HG02623 (cell line): Measurements from ENCODE around the gene PYROXD2.
"Not testable (repeated sequence)": the region's sequence is repeated elsewhere in the genome, so short reads cannot be mapped to it uniquely, and the experiment has no call there.

ENCODE experiments used
- ATAC-seq: cut with Tn5 transposase; IDR thresholded peaks from one replicate; pipeline ENCODE4 v1.9.1; 2021; ENCODE audit warnings: moderate library complexity; ENCODE audit not compliant: unreplicated experiment

Gene PYROXD2

GRCh38 chr10:98370831-98371820, 43.9 kb downstream of the PYROXD2 start:
- ATAC-seq, result no peak

GRCh38 chr10:98369801-98370200, 45.2 kb downstream of the PYROXD2 start:
- no peak for ATAC-seq

DNA sequence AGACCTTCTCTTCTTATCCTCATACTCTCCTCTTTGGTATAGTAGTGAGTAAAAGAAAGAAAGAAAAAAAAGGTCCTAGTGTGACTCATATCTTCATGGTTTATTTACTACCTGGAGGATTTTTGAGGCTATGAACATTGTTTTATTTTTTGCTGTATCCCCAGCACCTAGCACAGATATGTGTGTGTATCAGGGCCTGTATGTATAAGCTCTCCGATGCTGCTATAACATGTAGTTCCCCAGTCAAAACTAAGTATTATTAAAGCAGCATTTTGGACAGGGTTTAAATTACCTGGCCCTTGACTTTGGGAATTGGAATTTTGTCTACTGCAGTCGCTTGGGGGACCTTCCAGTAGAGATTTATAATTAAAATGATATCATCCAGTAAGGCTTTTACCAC, 46.3 kb downstream of the PYROXD2 start:
- no peak for ATAC-seq

- ATAC-seq, result no peak
Observed at GRCh38 chr10:98367604-98368451, 47.2 kb downstream of the PYROXD2 start.

DNA sequence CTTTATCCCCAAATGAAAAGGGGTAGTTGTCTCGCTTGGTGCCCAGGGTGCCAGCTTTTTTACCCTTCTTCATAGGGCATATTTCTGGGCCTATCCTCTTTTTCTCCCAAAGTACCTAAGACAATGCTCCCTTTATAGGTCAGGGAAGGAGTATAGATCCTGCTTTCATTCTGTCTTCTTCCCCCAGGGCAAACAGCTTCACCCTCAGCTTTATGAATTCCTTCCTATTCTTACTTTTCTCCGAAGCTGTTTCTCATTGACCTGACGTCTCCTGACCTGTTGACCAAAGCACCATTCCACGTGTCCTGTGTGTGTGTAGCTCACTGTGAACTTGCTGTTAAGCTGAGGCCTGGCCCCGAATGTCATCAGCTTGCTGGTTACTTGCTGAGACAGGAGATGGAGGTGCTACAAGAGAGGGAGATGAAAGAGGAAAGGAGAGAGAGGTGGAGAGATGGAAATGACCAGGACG, 48.9 kb downstream of the PYROXD2 start:
- ATAC-seq, result no peak

DNA sequence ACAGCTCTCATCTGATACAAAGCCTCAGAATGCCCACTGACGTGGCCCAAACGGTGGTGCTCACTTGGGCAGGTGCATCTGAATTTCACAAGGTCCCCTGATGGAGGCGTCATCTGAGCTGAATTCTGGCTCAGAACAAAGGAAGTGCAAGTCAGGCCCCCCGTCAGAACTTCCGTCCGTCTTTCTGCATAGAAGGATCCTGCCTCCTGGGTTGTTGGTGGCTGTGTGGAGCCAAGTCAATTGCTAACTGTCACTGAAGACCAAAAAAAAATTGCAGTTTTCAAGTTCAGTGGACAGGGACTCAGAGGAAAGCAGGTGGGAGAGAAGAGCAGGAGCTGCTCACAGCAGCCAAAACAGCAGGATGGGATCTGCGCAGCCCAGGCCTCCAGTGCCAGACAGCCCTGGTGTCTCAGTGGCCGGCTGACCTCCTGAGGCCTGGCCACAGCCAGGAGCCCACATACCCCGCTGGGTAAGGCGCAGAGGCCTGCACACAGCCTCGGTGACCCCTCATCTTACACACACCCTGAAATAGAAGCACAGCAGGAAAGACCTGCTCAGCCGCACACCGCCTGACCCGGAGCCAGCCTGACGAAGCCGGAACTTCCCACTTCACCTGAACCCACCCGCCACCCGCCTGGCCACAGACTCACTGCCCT, 49.4 kb downstream of the PYROXD2 start:
- ATAC-seq, result no peak

GRCh38 chr10:98364432-98365102, 50.4 kb downstream of the PYROXD2 start:
- ATAC-seq, result no peak

DNA sequence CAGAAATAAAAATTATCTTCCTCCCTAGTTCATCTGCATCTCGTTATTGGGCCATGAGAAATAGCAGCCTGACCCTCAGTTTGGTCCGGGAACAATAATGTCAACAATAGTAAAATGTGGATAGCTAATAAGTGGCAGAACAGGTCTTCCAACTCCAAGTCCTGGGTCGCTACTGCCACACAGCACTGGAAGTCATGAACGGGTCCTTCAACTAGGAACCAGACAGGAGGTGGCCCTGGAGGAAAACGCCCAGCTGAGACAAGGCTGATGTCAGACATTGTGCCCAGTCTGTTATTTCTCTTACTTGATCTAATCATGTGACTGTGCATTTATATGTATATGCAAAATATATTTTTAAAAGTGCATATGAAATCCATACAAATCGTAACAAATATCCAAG, 51.8 kb downstream of the PYROXD2 start:
- ATAC-seq, result no peak

DNA sequence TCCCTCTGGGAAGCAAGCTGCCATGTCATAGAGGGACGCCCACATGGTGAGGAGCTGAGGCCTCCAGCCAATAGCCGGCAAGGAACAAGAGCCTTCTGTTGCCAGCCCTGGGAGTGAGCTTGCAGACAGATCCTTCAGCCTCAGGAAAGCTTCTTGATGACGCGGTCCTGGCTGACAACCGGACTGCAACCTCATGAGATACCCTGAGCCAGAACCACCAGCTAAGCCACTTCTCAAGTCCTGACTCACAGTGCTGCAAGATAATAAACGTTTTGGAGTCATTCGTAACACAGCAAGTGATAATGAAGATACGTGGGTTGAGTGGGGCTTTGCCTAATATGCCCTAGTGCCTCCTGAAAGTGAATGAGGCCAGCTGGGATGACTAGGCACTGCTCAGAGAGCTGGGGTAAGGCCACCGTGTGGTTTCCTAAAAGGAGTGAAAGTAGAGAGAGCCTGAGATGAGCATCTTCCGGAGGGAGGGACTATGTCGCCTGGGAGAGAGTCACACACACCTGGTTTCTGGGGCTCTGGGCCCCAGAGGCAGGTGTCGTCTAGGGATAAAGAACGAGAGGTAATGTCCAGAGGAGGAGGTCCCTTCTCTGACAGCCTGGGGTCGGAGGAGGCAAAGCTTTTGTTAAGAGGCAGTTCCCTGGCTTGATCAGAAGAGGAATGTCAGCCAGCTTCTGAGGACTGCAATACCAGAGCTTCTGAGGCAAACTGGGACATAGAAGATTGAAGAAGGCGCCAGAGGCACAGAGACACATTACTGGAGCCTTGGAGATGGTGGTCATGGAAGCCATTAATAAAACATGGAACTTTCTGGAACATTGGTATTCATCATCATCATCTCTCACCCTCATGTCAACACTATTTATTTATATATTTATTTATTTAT, 53.6 kb downstream of the PYROXD2 start:
- ATAC-seq, result peak; percentile 97

DNA sequence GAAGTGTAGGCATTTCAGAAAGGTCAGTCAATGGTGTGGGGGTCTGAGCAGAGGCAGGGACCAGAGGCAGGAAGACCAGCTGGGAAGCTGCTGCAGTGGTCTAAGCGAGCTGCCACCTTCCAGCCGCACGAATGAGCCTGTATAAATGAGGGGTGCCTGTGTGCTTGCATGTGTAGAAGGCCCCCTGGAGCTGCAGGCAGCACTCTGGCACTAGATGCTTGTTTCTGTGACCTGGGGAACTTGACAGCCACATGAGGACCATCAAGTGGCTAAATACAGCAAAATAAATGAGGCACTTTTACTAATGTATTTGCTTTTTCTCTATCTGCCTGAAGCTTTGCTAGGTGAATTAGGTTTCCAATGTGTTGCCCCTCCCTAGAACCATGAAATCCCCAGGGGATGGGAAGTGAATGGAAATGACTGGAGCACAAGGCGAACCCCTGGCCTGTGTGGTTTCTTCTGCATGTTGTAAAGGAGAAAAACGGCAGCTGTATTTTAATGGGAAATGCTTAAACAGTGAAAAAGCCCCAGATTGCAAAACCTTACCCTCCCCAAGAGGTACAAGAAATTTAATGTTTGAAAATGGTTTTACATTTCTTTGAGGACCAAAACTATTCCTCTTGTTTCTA, 57.7 kb downstream of the PYROXD2 start:
- no peak for ATAC-seq

DNA sequence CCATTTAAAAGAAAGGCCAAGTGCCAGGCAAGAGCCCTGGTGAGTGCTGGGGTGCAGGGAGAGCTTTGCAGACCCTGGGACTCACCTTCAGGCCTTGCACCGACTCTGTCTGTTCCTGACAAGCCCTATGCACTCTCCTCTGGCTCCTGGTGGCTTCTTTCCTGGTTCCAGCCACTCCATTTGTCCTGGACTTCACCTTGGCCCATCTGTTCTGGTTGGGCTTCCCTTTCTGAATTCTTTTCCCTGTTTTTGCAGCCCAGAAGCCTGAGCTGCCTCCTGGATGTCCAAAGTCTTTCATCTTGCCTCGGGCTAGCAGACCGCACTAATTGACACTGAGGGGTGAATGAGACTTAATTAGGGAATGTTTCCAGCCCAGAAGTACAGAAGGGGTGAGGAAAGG, 60.5 kb downstream of the PYROXD2 start:
- no peak for ATAC-seq

DNA sequence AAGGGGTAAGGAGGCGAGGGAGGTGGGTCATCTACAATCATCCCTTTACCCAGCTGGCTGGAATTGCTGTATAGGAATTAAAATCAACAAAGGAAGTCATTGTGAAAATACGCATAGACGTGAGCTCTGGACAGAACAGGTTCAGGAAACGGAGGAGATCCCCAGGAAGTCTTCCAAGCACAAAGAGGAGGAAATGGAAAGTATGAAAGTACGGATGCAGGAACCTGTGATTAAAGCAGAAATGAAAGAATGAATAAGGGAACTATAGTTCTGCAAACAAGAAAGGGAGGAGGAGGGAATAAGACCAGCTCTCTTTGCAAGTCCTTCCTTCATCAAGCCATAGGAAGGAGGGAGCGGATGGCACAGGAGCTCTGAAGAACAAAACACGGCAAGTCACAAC, 61.8 kb downstream of the PYROXD2 start:
- ATAC-seq, result no peak

- no peak for ATAC-seq
Observed at GRCh38 chr10:98351831-98352402, 63.1 kb downstream of the PYROXD2 start.

- ATAC-seq, result peak; percentile 50
Observed at GRCh38 chr10:98349508-98349922, 65.5 kb downstream of the PYROXD2 start.

- no peak for ATAC-seq
Observed at GRCh38 chr10:98346847-98347246, 68.1 kb downstream of the PYROXD2 start.

GRCh38 chr10:98344589-98345038, 70.4 kb downstream of the PYROXD2 start:
- ATAC-seq, result no peak

DNA sequence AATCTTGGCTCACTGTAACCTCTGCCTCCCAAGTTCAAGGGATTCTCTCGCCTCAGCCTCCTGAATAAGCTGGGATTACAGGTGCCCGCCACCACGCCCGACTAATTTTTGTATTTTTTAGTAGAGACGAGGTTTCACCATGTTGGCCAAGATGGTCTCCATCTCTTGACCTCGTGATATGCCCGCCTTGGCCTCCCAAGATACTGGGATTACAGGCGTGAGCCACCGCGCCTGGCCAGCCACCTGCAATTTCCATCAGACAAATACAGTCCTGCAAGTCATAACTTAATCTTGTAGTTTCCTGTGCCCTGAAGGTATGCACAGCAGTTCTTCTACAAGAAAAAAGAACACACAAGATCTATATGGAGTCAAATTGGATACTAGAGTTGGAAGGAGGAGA, 73.3 kb downstream of the PYROXD2 start:
- ATAC-seq, result not testable (repeated sequence)

- no peak for ATAC-seq
Observed at GRCh38 chr10:98340940-98341310, 74.1 kb downstream of the PYROXD2 start.
